Measurements from ENCODE around the gene PFN1.

The PFN1 gene

GRCh38 chr17:4950746-4951204 lies 2.4 kb upstream of the PFN1 start, which contains the start of gene ENO3:
Gene ENO3, plus strand, starts transcription at chr17:4951119. Its CDS starts 711 bp downstream, at chr17:4951830.
- TF ChIP-seq CTCF (IDR thresholded peaks at IDR 0.05; ENCODE audit: insufficient read depth, low read length) (no peak), SPI1 (IDR thresholded peaks at IDR 0.05; ENCODE audit: borderline replicate concordance, low read depth) (no peak), POLR2AphosphoS5 (IDR thresholded peaks at IDR 0.05; ENCODE audit: low read depth) (no peak), REST (IDR thresholded peaks at IDR 0.05; ENCODE audit: insufficient replicate concordance, low read depth) (no peak), GABPA (IDR thresholded peaks at IDR 0.05; ENCODE audit: low read depth) (no peak)
- H3K4me3 ChIP-seq (replicated peaks; ENCODE audit: insufficient read depth, low read length): peak within 1 kb of the TSS; percentile 41
- H3K27ac ChIP-seq (replicated peaks): peak within 1 kb of the TSS; percentile 98
- H3K27me3 ChIP-seq (ENCODE audit: insufficient read depth, poor library complexity, severe bottlenecking): no peaks in the 10 kb centered on the region
- DNase-seq (ENCODE audit: low read depth in 1 of 2, low spot score in 1 of 2): no peak

- Histone ChIP-seq H3K4me3 (replicated peaks; ENCODE audit: insufficient read depth, low read length) (peak overlapping the region; percentile 41), H3K27ac (replicated peaks) (peak overlapping the region; percentile 98), H3K27me3 (ENCODE audit: insufficient read depth, poor library complexity, severe bottlenecking) (no peaks in the 10 kb centered on the region)
- DNase-seq (ENCODE audit: low read depth in 1 of 2, low spot score in 1 of 2): peak in 1 of 2 experiments; percentile 23
- TF ChIP-seq CTCF (IDR thresholded peaks at IDR 0.05; ENCODE audit: insufficient read depth, low read length): no peak
- TF ChIP-seq SPI1 (IDR thresholded peaks at IDR 0.05; ENCODE audit: borderline replicate concordance, low read depth): no peak
- no peak for TF ChIP-seq GABPA (IDR thresholded peaks at IDR 0.05; ENCODE audit: low read depth)
- TF ChIP-seq POLR2AphosphoS5 (IDR thresholded peaks at IDR 0.05; ENCODE audit: low read depth): peak; percentile 6; the same call in 1 of the 2 replicates
- TF ChIP-seq REST (IDR thresholded peaks at IDR 0.05; ENCODE audit: insufficient replicate concordance, low read depth): no peak
Observed at GRCh38 chr17:4950075-4950745, 1.9 kb upstream of the PFN1 start.

GRCh38 chr17:4949321-4950074 lies 1.2 kb upstream of the PFN1 start:
- no peaks in the 10 kb centered on the region for H3K27me3 ChIP-seq (ENCODE audit: insufficient read depth, poor library complexity, severe bottlenecking)
- peak overlapping the region; percentile 43 for H3K4me3 ChIP-seq (replicated peaks; ENCODE audit: insufficient read depth, low read length)
- TF ChIP-seq CTCF (IDR thresholded peaks at IDR 0.05; ENCODE audit: insufficient read depth, low read length): no peak
- no peak for TF ChIP-seq SPI1 (IDR thresholded peaks at IDR 0.05; ENCODE audit: borderline replicate concordance, low read depth)
- TF ChIP-seq POLR2AphosphoS5 (IDR thresholded peaks at IDR 0.05; ENCODE audit: low read depth): no peak; the same call in 1 of the 2 replicates
- no peak for TF ChIP-seq GABPA (IDR thresholded peaks at IDR 0.05; ENCODE audit: low read depth)
- no peak for TF ChIP-seq REST (IDR thresholded peaks at IDR 0.05; ENCODE audit: insufficient replicate concordance, low read depth)
- peak; percentile 63 to 71 for DNase-seq (ENCODE audit: low read depth in 1 of 2, low spot score in 1 of 2)
- peak overlapping the region; percentile 98 for H3K27ac ChIP-seq (replicated peaks)
